T-helper 2 cell treated with Interferon-gamma antibody and Interleukin-4, amounts not matched to agents 100 ng/mL and 5 ng/mL, for 36 hours (primary cell): Measurements from ENCODE around the gene CASR. TPM values are rescaled to one million over a fixed set of nuclear protein-coding genes. Genes with fewer than 3 reads are reported as not detected.

Source experiments
- intact Hi-C: fragments of 100-400 bp; cut with micrococcal nuclease; formaldehyde crosslinking; loops from one replicate; pipeline ENCODE4 v1.15.1; 2023
- total RNA-seq: library from RNA; stranded (reverse); gene quantifications from 2 replicates; pipeline ENCODE4 v1.2.3, GENCODE V29; 2022

CASR gene
- total RNA-seq, 1 donor from 2014 or later: 0.02 TPM

- intact Hi-C loops: loop anchor here (1.0 to 10.0 kb wide), 4 partner anchors 157 to 712 kb away; no protein-coding TSS in a partner anchor
Observed at GRCh38 chr3:122257644-122258364, 74.3 kb downstream of the CASR start.

DNA sequence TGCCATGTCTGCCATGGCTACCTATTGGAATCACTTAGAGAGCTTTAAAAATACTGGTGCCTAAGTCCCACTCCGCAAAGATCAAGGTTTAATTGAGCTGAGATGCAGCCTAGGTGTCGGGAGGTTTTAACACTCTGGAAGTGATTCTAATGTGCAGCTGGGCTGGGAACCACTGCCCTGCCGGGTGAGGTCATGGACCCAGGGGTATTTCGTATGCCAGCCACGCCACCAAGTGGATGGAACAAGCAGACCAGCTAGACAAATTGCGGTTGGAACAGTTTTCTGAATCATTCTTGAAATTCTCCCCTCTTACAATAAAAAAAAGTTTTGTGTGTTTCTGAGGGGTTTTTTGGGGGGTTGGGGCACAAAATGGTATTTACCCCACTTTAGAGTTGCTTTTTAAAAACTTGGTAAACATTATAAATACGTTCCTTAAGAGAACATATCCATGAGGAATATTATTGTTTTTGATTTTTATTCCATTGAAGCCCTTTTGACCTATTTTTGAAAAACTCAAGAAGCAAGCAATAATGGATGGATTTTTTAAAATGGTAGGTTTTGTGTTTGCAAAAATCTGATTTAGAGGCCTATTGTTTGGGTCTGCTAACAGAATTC, 75.4 kb downstream of the CASR start:
- intact Hi-C loops: loop anchor here (1.0 to 10.0 kb wide), 4 partner anchors 158 to 713 kb away; no protein-coding TSS in a partner anchor

GRCh38 chr3:122260206-122260605, 76.7 kb downstream of the CASR start:
- intact Hi-C loops: no loop called here

DNA sequence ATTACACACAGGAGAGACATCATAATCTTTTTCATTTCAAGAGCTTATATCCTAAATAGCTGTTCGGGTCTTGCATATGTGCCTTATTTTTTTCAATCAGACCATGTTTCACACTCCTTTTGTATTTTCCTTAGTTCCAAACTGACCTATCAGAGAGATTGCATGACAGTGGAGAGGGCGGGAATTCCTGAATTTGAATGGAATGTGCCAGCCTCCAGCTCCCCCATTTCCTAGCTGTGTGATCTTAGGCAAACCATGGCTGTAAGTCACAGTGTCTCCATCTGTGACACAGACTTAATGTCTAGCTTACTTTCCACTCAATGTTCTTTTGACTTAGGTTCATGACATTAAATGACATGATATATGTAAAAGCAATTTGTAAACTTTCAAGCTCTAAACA, 79.6 kb downstream of the CASR start:
- intact Hi-C loops: no loop called here

GRCh38 chr3:122263974-122264588, 80.6 kb downstream of the CASR start:
- intact Hi-C loops: no loop called here

GRCh38 chr3:122265957-122266356, 82.5 kb downstream of the CASR start:
- intact Hi-C loops: no loop called here

- intact Hi-C loops: no loop called here
Observed at GRCh38 chr3:122268257-122269024, 85.0 kb downstream of the CASR start.

DNA sequence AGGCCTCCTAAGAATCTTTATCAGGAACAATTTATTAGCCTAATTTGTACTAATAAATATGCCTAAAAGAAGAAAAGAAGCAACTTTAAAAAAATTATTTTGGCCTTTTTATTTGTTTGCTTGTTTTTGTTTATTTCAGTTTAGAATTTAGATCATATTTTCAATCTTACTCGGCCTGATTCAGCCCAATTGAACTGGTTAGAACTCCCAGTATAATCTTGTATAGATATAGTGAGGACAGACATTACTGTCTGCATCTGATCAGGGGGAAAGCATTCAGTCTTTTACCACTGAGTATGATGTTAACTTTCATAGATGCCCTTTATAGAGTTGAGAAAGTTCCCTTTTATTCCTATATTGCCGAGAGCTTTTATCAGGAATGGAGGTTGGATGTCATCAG, 85.6 kb downstream of the CASR start:
- intact Hi-C loops: no loop called here

GRCh38 chr3:122271246-122271898, 87.9 kb downstream of the CASR start:
- intact Hi-C loops: no loop called here

GRCh38 chr3:122272879-122273278, 89.4 kb downstream of the CASR start:
- intact Hi-C loops: no loop called here

DNA sequence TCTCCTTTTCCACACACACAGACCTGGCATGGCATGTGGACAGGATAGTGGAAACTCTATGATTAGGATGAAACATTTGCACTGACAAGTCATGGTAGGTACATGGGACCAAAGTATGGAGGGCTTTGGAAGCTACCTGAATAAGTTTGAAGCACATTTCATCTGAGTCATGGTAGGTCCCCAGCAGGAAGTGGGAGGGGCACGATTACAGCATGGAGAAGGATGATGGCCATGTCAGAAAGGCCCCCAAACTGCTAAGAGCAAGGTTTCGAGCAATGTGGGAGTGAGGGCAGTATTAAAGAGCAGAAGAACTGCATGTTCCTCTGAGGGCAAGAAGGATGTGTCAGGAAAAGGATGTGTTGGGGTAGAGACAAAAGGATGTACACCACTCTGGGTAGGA, 90.0 kb downstream of the CASR start:
- intact Hi-C loops: no loop called here

DNA sequence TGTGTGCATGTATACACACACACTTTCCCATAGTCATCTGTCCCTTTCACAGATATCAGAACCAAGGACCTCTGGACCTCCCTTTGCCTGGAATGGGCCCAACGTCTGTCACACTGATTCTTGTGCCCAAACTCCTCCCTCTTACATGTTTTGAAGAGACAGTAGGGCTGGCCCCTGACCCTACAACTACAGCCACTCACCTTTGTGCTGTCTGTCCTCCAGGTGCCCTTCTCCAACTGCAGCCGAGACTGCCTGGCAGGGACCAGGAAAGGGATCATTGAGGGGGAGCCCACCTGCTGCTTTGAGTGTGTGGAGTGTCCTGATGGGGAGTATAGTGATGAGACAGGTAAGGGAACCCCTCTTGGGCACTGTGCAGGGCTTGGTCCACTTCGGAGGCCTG, 98.4 kb downstream of the CASR start:
- intact Hi-C loops: no loop called here

GRCh38 chr3:122283796-122284445, 100.5 kb downstream of the CASR start:
- intact Hi-C loops: no loop called here

- intact Hi-C loops: no loop called here
Observed at GRCh38 chr3:122284486-122284885, 101.0 kb downstream of the CASR start.

GRCh38 chr3:122294359-122294758, 110.9 kb downstream of the CASR start:
- intact Hi-C loops: no loop called here

DNA sequence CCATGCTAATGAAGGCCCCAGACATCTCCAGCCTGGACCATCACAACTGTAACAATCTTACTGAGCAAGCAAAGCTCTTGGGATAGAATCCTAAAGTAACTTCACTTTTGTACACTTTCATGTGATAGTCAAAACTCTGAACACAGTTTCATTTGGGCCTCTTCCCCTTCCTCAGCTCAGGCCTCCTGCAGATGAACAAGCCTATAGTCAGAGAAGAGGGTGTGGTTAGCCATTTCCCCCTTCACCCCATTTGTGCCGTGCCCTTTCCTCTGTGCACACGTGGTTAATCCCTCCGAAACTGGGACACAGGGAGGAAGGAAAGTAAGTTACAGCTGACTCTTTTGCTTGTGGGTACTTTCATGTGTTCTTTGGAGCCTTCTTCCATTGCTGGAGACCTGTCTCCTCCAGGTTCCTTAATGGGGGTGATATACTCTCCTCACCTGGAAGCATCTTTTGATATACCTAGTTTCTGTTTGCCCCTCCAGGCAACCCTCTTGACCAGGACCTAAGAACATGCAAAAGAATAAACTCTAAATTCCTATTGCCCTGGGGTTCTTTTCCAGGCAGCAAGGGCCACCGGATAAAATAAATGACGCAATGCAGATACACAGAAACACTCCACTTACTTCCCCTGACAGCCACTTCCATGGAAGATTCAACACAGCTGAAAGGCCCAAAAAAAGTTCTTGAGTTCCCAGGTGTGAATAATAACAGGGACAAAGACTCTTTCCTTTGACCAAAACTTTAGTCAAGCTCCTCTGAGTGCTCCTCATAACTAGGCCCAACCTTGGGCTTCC, 112.0 kb downstream of the CASR start:
- intact Hi-C loops: no loop called here

GRCh38 chr3:122298239-122298638, 114.8 kb downstream of the CASR start:
- intact Hi-C loops: no loop called here

DNA sequence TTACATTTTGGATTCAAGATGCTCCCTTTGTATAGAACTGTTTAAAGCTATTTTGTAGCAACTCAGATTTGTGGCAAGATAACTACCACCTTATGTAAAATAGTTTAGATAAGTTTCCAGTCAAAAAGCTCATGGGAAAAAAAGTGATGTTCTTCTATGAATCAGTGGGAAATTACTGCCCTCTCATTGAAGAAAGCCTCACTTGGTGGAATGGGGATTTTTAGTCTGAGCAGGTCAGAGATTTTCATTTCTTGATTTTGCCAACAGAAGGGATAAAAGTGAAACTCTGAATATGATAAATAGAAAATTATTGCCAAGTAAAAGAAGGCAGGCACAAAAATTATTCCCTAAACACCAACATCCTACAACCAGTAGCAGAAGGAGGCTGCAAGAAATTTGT, 115.7 kb downstream of the CASR start:
- intact Hi-C loops: no loop called here

- intact Hi-C loops: loop anchor here (1.0 kb wide), 2 partner anchors 199 to 754 kb away; no protein-coding TSS in a partner anchor
Observed at GRCh38 chr3:122299872-122300460, 116.5 kb downstream of the CASR start.
